A549 (cell line): ENCODE measurements around the gene CACFD1. TPM values are rescaled to one million over a fixed set of nuclear protein-coding genes. Genes with fewer than 3 reads are reported as not detected.

Experiments used
- ATAC-seq, 2 experiments: fragments of 200-7000 bp in 1 of 2; fragments of >200 bp in 1 of 2; cut with Nextera tagmentation in 1 of 2; cut with Tn5 transposase in 1 of 2; 3 replicates each; pipeline versions ENCODE4 v1.8.0 to v1.9.1; 2018 to 2020; ENCODE audit warnings: mild to moderate bottlenecking in 1 of 2, moderate library complexity in 1 of 2
- CTCF ChIA-PET: fragments of 300-600 bp; sonication (Branson Sonifier 250); formaldehyde crosslinking; extraction: SDS; loops from one replicate; lab custom pipeline; 2021; ENCODE audit warnings: antibody characterized with exemption, inconsistent platforms; lab: Yijun Ruan, JAX
- POLR2A ChIA-PET: fragments of 350-600 bp; formaldehyde crosslinking; extraction: SDS; loops from one replicate; lab custom pipeline; 2021; ENCODE audit warnings: antibody characterized with exemption, inconsistent platforms; lab: Yijun Ruan, JAX
- DNase-seq, 2 experiments: peaks; one replicate each; pipeline versions ENCODE4 v3.0.0 to v3.0.0-alpha.2; 2011 to 2016; ENCODE audit warnings: low read depth in 1 of 2, low spot score in 1 of 2
- FAIRE-seq: peaks from 2 replicates; lab custom pipeline; 2011; peaks lifted over from hg19 to GRCh38; lab: Jason Lieb, UNC
- H3K27ac ChIP-seq, 2 experiments: fragments of >200 bp; sonication (Bioruptor Twin); formaldehyde crosslinking; 3 replicates each; pipeline ENCODE4 v1.5.1; 2016 to 2017
- H3K4me1 ChIP-seq: fragments of >200 bp; sonication (Bioruptor Twin); formaldehyde crosslinking; 3 replicates; pipeline ENCODE4 v1.6.1; 2016
- H3K4me2 ChIP-seq: fragments of >200 bp; sonication (Bioruptor Twin); formaldehyde crosslinking; 3 replicates; pipeline ENCODE4 v1.6.1; 2016
- H3K4me3 ChIP-seq: fragments of >200 bp; sonication (Bioruptor Twin); formaldehyde crosslinking; 3 replicates; pipeline ENCODE4 v1.5.1; 2016
- H3K9me3 ChIP-seq: fragments of >200 bp; sonication (Bioruptor Twin); formaldehyde crosslinking; 3 replicates; pipeline ENCODE4 v1.6.1; 2016
- BHLHE40 ChIP-seq: IDR thresholded peaks from 2 replicates; pipeline ENCODE4 v1.6.1; 2012; ENCODE audit warnings: low read depth, low read length, inconsistent platforms
- CHD2 ChIP-seq: fragments of 150-350 bp; IDR thresholded peaks from 2 replicates; pipeline ENCODE4 v1.6.1; 2014; ENCODE audit warnings: low read length; ENCODE audit not compliant: partially characterized antibody
- EHMT2 ChIP-seq: fragments of 200-600 bp; sonication (generic); IDR thresholded peaks from 2 replicates; pipeline ENCODE4 v1.6.1; 2016; ENCODE audit warnings: antibody characterized with exemption, low read depth, mild to moderate bottlenecking, moderate library complexity
- FOXS1 ChIP-seq: fragments of 250-450 bp; sonication (Bioruptor Pico); IDR thresholded peaks from 2 replicates; pipeline ENCODE4 v1.5.0; 2020; ENCODE audit warnings: mild to moderate bottlenecking, moderate library complexity
- GATA3 ChIP-seq: IDR thresholded peaks from 2 replicates; pipeline ENCODE4 v1.6.1; 2012; ENCODE audit warnings: borderline replicate concordance
- HDAC2 ChIP-seq: fragments of 200-600 bp; sonication (generic); IDR thresholded peaks from 2 replicates; pipeline ENCODE4 v1.6.1; 2016
- HOXA7 ChIP-seq: fragments of 250-450 bp; sonication (Bioruptor Pico); IDR thresholded peaks from 2 replicates; pipeline ENCODE4 v1.5.0; 2020; ENCODE audit warnings: mild to moderate bottlenecking, moderate library complexity
- JUN ChIP-seq, 2 experiments: fragments of >200 bp; sonication (Bioruptor Twin); formaldehyde crosslinking; IDR thresholded peaks; 2 replicates in 1 of 2; 3 replicates in 1 of 2; pipeline ENCODE4 v1.6.1; 2016 to 2017
- JUNB ChIP-seq: fragments of >200 bp; sonication (Bioruptor Twin); formaldehyde crosslinking; IDR thresholded peaks from 2 replicates; pipeline ENCODE4 v1.6.1; 2016
- MAFK ChIP-seq: fragments of 450-650 bp; IDR thresholded peaks from 2 replicates; pipeline ENCODE4 v1.6.1; 2014; ENCODE audit not compliant: partially characterized antibody
- NR3C1 ChIP-seq: fragments of >200 bp; sonication (Bioruptor Twin); formaldehyde crosslinking; IDR thresholded peaks from 3 replicates; pipeline ENCODE4 v1.6.1; 2017
- POLR2A ChIP-seq: IDR thresholded peaks from 2 replicates; pipeline ENCODE4 v1.6.1; 2012; ENCODE audit warnings: mild to moderate bottlenecking, low read length
- RAD21 ChIP-seq, 2 experiments: fragments of >200 bp in 1 of 2; sonication (Bioruptor Twin) in 1 of 2; formaldehyde crosslinking in 1 of 2; IDR thresholded peaks in 1 of 2; conservative IDR thresholded peaks in 1 of 2; 2 replicates in 1 of 2; 3 replicates in 1 of 2; pipeline ENCODE4 v1.6.1; 2012 to 2018; ENCODE audit warnings: inconsistent platforms in 1 of 2
- RARB ChIP-seq: fragments of 250-450 bp; sonication (Bioruptor Pico); IDR thresholded peaks from 2 replicates; pipeline ENCODE4 v1.8.0; 2021; ENCODE audit warnings: mild to moderate bottlenecking, moderate library complexity
- RCOR1 ChIP-seq: fragments of 150-350 bp; IDR thresholded peaks from 2 replicates; pipeline ENCODE4 v1.6.1; 2014; ENCODE audit warnings: antibody characterized with exemption, low read length, low read depth
- RFX5 ChIP-seq: fragments of 450-650 bp; IDR thresholded peaks from 2 replicates; pipeline ENCODE4 v1.7.1; 2014; ENCODE audit warnings: antibody characterized with exemption, mild to moderate bottlenecking, moderate library complexity
- RNF2 ChIP-seq: fragments of 200-600 bp; sonication (generic); IDR thresholded peaks from 2 replicates; pipeline ENCODE4 v1.6.1; 2016; ENCODE audit warnings: low read depth, mild to moderate bottlenecking, antibody characterized with exemption, moderate library complexity, borderline replicate concordance
- TFCP2L1 ChIP-seq: fragments of 250-450 bp; sonication (Bioruptor Pico); IDR thresholded peaks from 2 replicates; pipeline ENCODE4 v1.5.0; 2021; ENCODE audit warnings: mild to moderate bottlenecking
- WGBS: methylation state at CpG from one replicate; pipeline ENCODE4 v1.1.6; 2017; ENCODE audit errors: missing lambda C conversion rate; 5-methylcytosine and 5-hydroxymethylcytosine counted together
- polyA plus RNA-seq, 4 experiments: library from polyadenylated mRNA; depleted of rRNA in 3 of 4; stranded (reverse); fragments of >200 nt; fragmentation: RNase III in 1 of 4; extraction: RNeasy Plus Mini Kit Qiagen cat#74134 plus additional on column Dnase treatment in 1 of 4; gene quantifications; 2 replicates in 3 of 4; 3 replicates in 1 of 4; pipeline ENCODE4 v1.2.3, GENCODE V29; 2011 to 2017
- TF ChIP-seq, protein P1 (sequence below): IDR thresholded peaks from 2 replicates; pipeline ENCODE4 v1.6.1; 2012
- TF ChIP-seq, protein P2 (sequence below): IDR thresholded peaks from 2 replicates; pipeline ENCODE4 v1.6.1; 2012
- TF ChIP-seq, protein P3 (sequence below): fragments of >200 bp; sonication (Bioruptor Twin); formaldehyde crosslinking; IDR thresholded peaks from 2 replicates; pipeline ENCODE4 v1.6.1; 2016
- TF ChIP-seq, protein P4 (sequence below): IDR thresholded peaks from 2 replicates; pipeline ENCODE4 v1.6.1; 2012; ENCODE audit warnings: low read depth, borderline replicate concordance

CACFD1 gene
- polyA plus RNA-seq, 2 of the 4 experiments (the other 2 are of a cell fraction): 5.0 to 8.0 TPM

DNA sequence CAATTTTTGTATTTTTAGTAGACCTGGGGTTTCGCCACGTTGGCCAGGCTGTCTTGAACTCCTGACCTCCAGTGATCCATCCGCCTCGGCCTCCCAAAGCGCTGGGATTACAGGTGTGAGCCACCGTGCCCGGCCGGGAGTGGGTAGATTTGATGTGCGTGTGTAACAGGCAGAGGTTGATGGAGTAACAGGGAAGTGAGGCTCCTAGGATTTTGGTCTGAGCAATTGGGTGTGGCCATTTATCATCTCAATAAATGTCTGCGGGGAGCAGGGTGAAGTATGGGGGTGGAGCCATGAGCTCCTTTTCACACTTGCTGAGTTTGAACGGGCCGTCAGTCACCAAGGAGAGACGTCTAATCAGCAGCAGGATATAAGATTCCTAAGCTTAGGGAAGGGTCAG lies 40.8 kb upstream of the CACFD1 start:
- no peak for TF ChIP-seq JUNB
- TF ChIP-seq POLR2A: no peak
- no peak for TF ChIP-seq RFX5
- TF ChIP-seq, protein P1, sequence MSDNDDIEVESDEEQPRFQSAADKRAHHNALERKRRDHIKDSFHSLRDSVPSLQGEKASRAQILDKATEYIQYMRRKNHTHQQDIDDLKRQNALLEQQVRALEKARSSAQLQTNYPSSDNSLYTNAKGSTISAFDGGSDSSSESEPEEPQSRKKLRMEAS: no peak
- no peak for TF ChIP-seq RCOR1
- TF ChIP-seq RNF2: no peak
- TF ChIP-seq, protein P2, sequence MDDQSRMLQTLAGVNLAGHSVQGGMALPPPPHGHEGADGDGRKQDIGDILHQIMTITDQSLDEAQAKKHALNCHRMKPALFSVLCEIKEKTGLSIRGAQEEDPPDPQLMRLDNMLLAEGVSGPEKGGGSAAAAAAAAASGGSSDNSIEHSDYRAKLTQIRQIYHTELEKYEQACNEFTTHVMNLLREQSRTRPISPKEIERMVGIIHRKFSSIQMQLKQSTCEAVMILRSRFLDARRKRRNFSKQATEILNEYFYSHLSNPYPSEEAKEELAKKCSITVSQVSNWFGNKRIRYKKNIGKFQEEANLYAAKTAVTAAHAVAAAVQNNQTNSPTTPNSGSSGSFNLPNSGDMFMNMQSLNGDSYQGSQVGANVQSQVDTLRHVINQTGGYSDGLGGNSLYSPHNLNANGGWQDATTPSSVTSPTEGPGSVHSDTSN: no peak
- TF ChIP-seq JUN (IDR thresholded peaks at IDR 0.05): no peak
- TF ChIP-seq RARB (CRISPR knock-in tag): no peak
- TF ChIP-seq RAD21 (conservative IDR thresholded peaks at IDR 0.05 in 1 of 2, IDR thresholded peaks at IDR 0.05 in 1 of 2): no peak
- no peak for TF ChIP-seq HOXA7 (CRISPR knock-in tag)
- TF ChIP-seq CHD2: no peak
- no peak for TF ChIP-seq MAFK
- TF ChIP-seq, protein P3, sequence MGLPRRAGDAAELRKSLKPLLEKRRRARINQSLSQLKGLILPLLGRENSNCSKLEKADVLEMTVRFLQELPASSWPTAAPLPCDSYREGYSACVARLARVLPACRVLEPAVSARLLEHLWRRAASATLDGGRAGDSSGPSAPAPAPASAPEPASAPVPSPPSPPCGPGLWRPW: no peak
- no peak for TF ChIP-seq TFCP2L1
- no peak for FAIRE-seq
- Histone ChIP-seq H3K4me1 (peaks cover 14% of the 10 kb centered on the region; the same call in 1 of the 3 replicates), H3K9me3 (no peaks in the 10 kb centered on the region), H3K4me3 (no peak overlapping the region), H3K4me2 (peak overlapping the region; percentile 71), H3K27ac (no peak overlapping the region)
- no peak for ATAC-seq
- ChIA-PET CTCF (interaction anchor here (0.6 to 6.5 kb wide), 5 partner anchors 10 to 73 kb away, joined by 3 to 45 read pairs (median 3); no protein-coding TSS in a partner anchor), POLR2A (interaction anchor here (0.9 to 2.3 kb wide), 2 partner anchors 40 to 42 kb away, joined by 3 to 9 read pairs; partner anchors contain the start of gene CACFD1)
- WGBS: 83% methylated on average over 13 of the region's 13 CpGs
- no peak for DNase-seq

DNA sequence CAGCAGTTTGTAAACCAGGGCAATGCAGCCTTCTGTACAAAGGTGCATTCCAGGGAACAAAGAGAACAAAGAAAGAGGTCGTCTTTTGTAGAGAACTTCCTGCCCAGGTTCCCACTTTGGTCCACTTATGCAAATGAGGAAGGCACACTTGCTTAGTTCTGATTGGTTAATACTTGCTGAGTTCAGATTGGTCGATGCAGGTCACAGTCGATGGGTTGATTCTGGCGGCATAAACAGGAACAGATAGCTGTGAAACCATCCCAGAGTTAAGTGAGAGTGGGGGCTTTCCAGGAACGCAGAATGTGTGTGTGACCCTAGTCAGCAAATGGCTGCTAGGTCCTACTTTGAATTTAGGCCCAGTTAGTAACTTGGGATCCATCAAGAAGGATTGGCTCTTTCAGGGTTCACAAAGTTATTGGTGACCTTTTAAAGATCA lies 39.4 kb upstream of the CACFD1 start:
- WGBS: 84% methylated on average over 5 of the region's 5 CpGs
- Histone ChIP-seq H3K27ac (no peak overlapping the region), H3K4me3 (no peak overlapping the region), H3K4me1 (peaks cover 14% of the 10 kb centered on the region; the same call in 1 of the 3 replicates), H3K9me3 (no peaks in the 10 kb centered on the region), H3K4me2 (no peak overlapping the region)
- FAIRE-seq: no peak
- ATAC-seq: no peak
- peak in 1 of 2 experiments; percentile 23 for DNase-seq
- ChIA-PET POLR2A (no interaction called here), CTCF (interaction anchor here (1.1 kb wide), 1 partner anchor 11 kb away, joined by 3 read pairs; no protein-coding TSS in a partner anchor)
- TF ChIP-seq RARB (CRISPR knock-in tag): no peak
- TF ChIP-seq HOXA7 (CRISPR knock-in tag): no peak
- TF ChIP-seq NR3C1: no peak
- TF ChIP-seq RAD21 (conservative IDR thresholded peaks at IDR 0.05 in 1 of 2, IDR thresholded peaks at IDR 0.05 in 1 of 2): no peak
- no peak for TF ChIP-seq BHLHE40
- TF ChIP-seq JUN (IDR thresholded peaks at IDR 0.05): no peak
- no peak for TF ChIP-seq FOXS1 (CRISPR knock-in tag)
- no peak for TF ChIP-seq EHMT2
- TF ChIP-seq, protein P4, sequence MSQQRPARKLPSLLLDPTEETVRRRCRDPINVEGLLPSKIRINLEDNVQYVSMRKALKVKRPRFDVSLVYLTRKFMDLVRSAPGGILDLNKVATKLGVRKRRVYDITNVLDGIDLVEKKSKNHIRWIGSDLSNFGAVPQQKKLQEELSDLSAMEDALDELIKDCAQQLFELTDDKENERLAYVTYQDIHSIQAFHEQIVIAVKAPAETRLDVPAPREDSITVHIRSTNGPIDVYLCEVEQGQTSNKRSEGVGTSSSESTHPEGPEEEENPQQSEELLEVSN: no peak
- TF ChIP-seq GATA3: no peak
- no peak for TF ChIP-seq RFX5
- TF ChIP-seq HDAC2: no peak
- no peak for TF ChIP-seq RNF2
